Stimulated activated naive CD8-positive, alpha-beta T cell treated with anti-CD3 and anti-CD28 coated beads, Interleukin-15, Interleukin-2, amounts not matched to agents 100 ng/mL and 50 ng/mL, for 24 hours (primary cell): ENCODE measurements around the gene SCMH1.
"Not testable (repeated sequence)": the region's sequence is repeated elsewhere in the genome, so short reads cannot be mapped to it uniquely, and the experiment has no call there.

Experiments
- H3K27ac Mint-ChIP-seq: one replicate; pipeline ENCODE4 v1.8.0; 2021; ENCODE audit warnings: mild to moderate bottlenecking, mixed read lengths
- H3K27me3 Mint-ChIP-seq: one replicate; pipeline ENCODE4 v1.8.0; 2021; ENCODE audit warnings: mixed read lengths
- H3K36me3 Mint-ChIP-seq: one replicate; pipeline ENCODE4 v1.8.0; 2021; ENCODE audit warnings: low read depth, mixed read lengths
- H3K4me1 Mint-ChIP-seq: one replicate; pipeline ENCODE4 v1.8.0; 2021; ENCODE audit warnings: low read depth, mixed read lengths
- H3K4me3 Mint-ChIP-seq: one replicate; pipeline ENCODE4 v1.8.0; 2021; ENCODE audit warnings: mild to moderate bottlenecking, mixed read lengths
- H3K9me3 Mint-ChIP-seq: one replicate; pipeline ENCODE4 v1.8.0; 2021; ENCODE audit warnings: mixed read lengths

The SCMH1 gene

GRCh38 chr1:41207053-41207452, 35.1 kb downstream of the SCMH1 start:
- H3K9me3 Mint-ChIP-seq = peaks cover 15% of the 10 kb centered on the region
- H3K27ac Mint-ChIP-seq, H3K27me3 Mint-ChIP-seq, H3K4me3 Mint-ChIP-seq: not testable (repeated sequence)
- H3K36me3 Mint-ChIP-seq = peaks cover 54% of the 10 kb centered on the region
- peaks cover 19% of the 10 kb centered on the region for H3K4me1 Mint-ChIP-seq

- H3K36me3 Mint-ChIP-seq = peaks cover 29% of the 10 kb centered on the region
- no peak overlapping the region for H3K4me3 Mint-ChIP-seq
- peaks cover 11% of the 10 kb centered on the region for H3K9me3 Mint-ChIP-seq
- H3K27ac Mint-ChIP-seq = no peak overlapping the region
- H3K27me3 Mint-ChIP-seq = no peaks in the 10 kb centered on the region
- peaks cover 7% of the 10 kb centered on the region for H3K4me1 Mint-ChIP-seq
Observed at GRCh38 chr1:41200728-41201127, 41.4 kb downstream of the SCMH1 start.

- H3K4me3 Mint-ChIP-seq = no peak overlapping the region
- H3K27me3 Mint-ChIP-seq = no peaks in the 10 kb centered on the region
- H3K27ac Mint-ChIP-seq = no peak overlapping the region
- peaks cover 26% of the 10 kb centered on the region for H3K36me3 Mint-ChIP-seq
- peaks cover 7% of the 10 kb centered on the region for H3K4me1 Mint-ChIP-seq
- peaks cover 7% of the 10 kb centered on the region for H3K9me3 Mint-ChIP-seq
Observed at GRCh38 chr1:41199375-41199774, 42.7 kb downstream of the SCMH1 start.

GRCh38 chr1:41192456-41193178, 49.5 kb downstream of the SCMH1 start:
- Mint-ChIP-seq H3K36me3 (peaks cover 8% of the 10 kb centered on the region), H3K27me3 (no peaks in the 10 kb centered on the region), H3K4me3 (no peak overlapping the region), H3K4me1 (peaks cover 3% of the 10 kb centered on the region), H3K27ac (no peak overlapping the region), H3K9me3 (no peaks in the 10 kb centered on the region)

- Mint-ChIP-seq H3K4me1 (peaks cover 3% of the 10 kb centered on the region), H3K4me3 (no peak overlapping the region), H3K27ac (no peak overlapping the region), H3K9me3 (no peaks in the 10 kb centered on the region), H3K27me3 (no peaks in the 10 kb centered on the region), H3K36me3 (peaks cover 40% of the 10 kb centered on the region)
Observed at GRCh38 chr1:41184446-41184845, 57.7 kb downstream of the SCMH1 start.

GRCh38 chr1:41178230-41178629, 63.9 kb downstream of the SCMH1 start:
- H3K4me3 Mint-ChIP-seq, H3K27ac Mint-ChIP-seq, H3K9me3 Mint-ChIP-seq, H3K4me1 Mint-ChIP-seq, H3K27me3 Mint-ChIP-seq: not testable (repeated sequence)
- peaks cover 56% of the 10 kb centered on the region for H3K36me3 Mint-ChIP-seq

GRCh38 chr1:41175546-41175945, 66.6 kb downstream of the SCMH1 start:
- Mint-ChIP-seq H3K4me1 (peaks cover 32% of the 10 kb centered on the region), H3K4me3 (no peak overlapping the region), H3K27me3 (no peaks in the 10 kb centered on the region), H3K27ac (no peak overlapping the region), H3K36me3 (peaks cover 59% of the 10 kb centered on the region), H3K9me3 (peaks cover 6% of the 10 kb centered on the region)

GRCh38 chr1:41174170-41174569, 67.9 kb downstream of the SCMH1 start:
- Mint-ChIP-seq H3K27ac (no peak overlapping the region), H3K4me3 (no peak overlapping the region), H3K9me3 (peaks cover 8% of the 10 kb centered on the region), H3K36me3 (peaks cover 60% of the 10 kb centered on the region), H3K4me1 (peaks cover 34% of the 10 kb centered on the region), H3K27me3 (no peaks in the 10 kb centered on the region)

GRCh38 chr1:41173651-41174050, 68.5 kb downstream of the SCMH1 start:
- H3K9me3 Mint-ChIP-seq = peaks cover 7% of the 10 kb centered on the region
- H3K4me1 Mint-ChIP-seq = peaks cover 34% of the 10 kb centered on the region
- no peak overlapping the region for H3K4me3 Mint-ChIP-seq
- H3K27me3 Mint-ChIP-seq = no peaks in the 10 kb centered on the region
- peaks cover 60% of the 10 kb centered on the region for H3K36me3 Mint-ChIP-seq
- H3K27ac Mint-ChIP-seq = no peak overlapping the region

- H3K4me1 Mint-ChIP-seq = peaks cover 34% of the 10 kb centered on the region
- no peak overlapping the region for H3K27ac Mint-ChIP-seq
- H3K9me3 Mint-ChIP-seq = peaks cover 21% of the 10 kb centered on the region
- H3K36me3 Mint-ChIP-seq = peaks cover 59% of the 10 kb centered on the region
- H3K27me3 Mint-ChIP-seq = no peaks in the 10 kb centered on the region
- H3K4me3 Mint-ChIP-seq = no peak overlapping the region
Observed at GRCh38 chr1:41171266-41171874, 70.7 kb downstream of the SCMH1 start.

GRCh38 chr1:41169799-41170180, 72.3 kb downstream of the SCMH1 start:
- peaks cover 21% of the 10 kb centered on the region for H3K9me3 Mint-ChIP-seq
- peaks cover 60% of the 10 kb centered on the region for H3K36me3 Mint-ChIP-seq
- peaks cover 34% of the 10 kb centered on the region for H3K4me1 Mint-ChIP-seq
- no peaks in the 10 kb centered on the region for H3K27me3 Mint-ChIP-seq
- H3K4me3 Mint-ChIP-seq = no peak overlapping the region
- H3K27ac Mint-ChIP-seq = no peak overlapping the region

- peaks cover 21% of the 10 kb centered on the region for H3K9me3 Mint-ChIP-seq
Observed at GRCh38 chr1:41169066-41169798, 72.9 kb downstream of the SCMH1 start.

GRCh38 chr1:41167667-41168066, 74.4 kb downstream of the SCMH1 start:
- Mint-ChIP-seq H3K4me1 (peaks cover 22% of the 10 kb centered on the region), H3K4me3 (no peak overlapping the region), H3K27ac (no peak overlapping the region), H3K36me3 (peaks cover 52% of the 10 kb centered on the region), H3K27me3 (no peaks in the 10 kb centered on the region), H3K9me3 (peaks cover 21% of the 10 kb centered on the region)

More at GRCh38 chr1:41169066-41169798, 72.9 kb downstream of the SCMH1 start:
- H3K4me1 Mint-ChIP-seq = peaks cover 31% of the 10 kb centered on the region
- H3K27me3 Mint-ChIP-seq = no peaks in the 10 kb centered on the region
- H3K36me3 Mint-ChIP-seq = peaks cover 56% of the 10 kb centered on the region
- H3K27ac Mint-ChIP-seq = no peak overlapping the region
- H3K4me3 Mint-ChIP-seq = no peak overlapping the region

- Mint-ChIP-seq H3K36me3 (peaks cover 35% of the 10 kb centered on the region), H3K4me3 (no peak overlapping the region), H3K27me3 (no peaks in the 10 kb centered on the region), H3K9me3 (peaks cover 16% of the 10 kb centered on the region), H3K4me1 (no peaks in the 10 kb centered on the region), H3K27ac (no peak overlapping the region)
Observed at GRCh38 chr1:41164727-41165126, 77.4 kb downstream of the SCMH1 start.

GRCh38 chr1:41162441-41162840, 79.7 kb downstream of the SCMH1 start:
- no peak overlapping the region for H3K4me3 Mint-ChIP-seq
- H3K27ac Mint-ChIP-seq = no peak overlapping the region

More at GRCh38 chr1:41162441-41162840, 79.7 kb downstream of the SCMH1 start:
- peaks cover 2% of the 10 kb centered on the region for H3K9me3 Mint-ChIP-seq
- H3K36me3 Mint-ChIP-seq = peaks cover 24% of the 10 kb centered on the region
- H3K4me1 Mint-ChIP-seq = no peaks in the 10 kb centered on the region
- no peaks in the 10 kb centered on the region for H3K27me3 Mint-ChIP-seq
